CD14-positive monocyte (primary cell): Measurements from ENCODE around the gene PKN3. TPM values are rescaled to one million over a fixed set of nuclear protein-coding genes. Genes with fewer than 3 reads are reported as not detected.

Experiments used
- DNase-seq, 3 donors: peaks; one replicate each; pipeline ENCODE4 v3.0.0-alpha.2; 2011 to 2022
- H2AFZ ChIP-seq: 2 replicates; pipeline ENCODE4 v1.6.0; 2012; ENCODE audit warnings: mild to moderate bottlenecking, low read depth, low read length, inconsistent platforms; ENCODE audit not compliant: insufficient read depth, poor library complexity, severe bottlenecking
- H3K27ac ChIP-seq, 2 donors: 1 replicate in 1 of 2; 2 replicates in 1 of 2; pipeline ENCODE4 v1.5.1; 2012 to 2013; ENCODE audit warnings: low read length in 2 of 2, control low read depth in 1 of 2, inconsistent platforms in 1 of 2, low read depth in 1 of 2, mild to moderate bottlenecking in 1 of 2
- H3K27me3 ChIP-seq, 2 donors: one replicate each; pipeline versions ENCODE4 v1.6.0 to v1.6.1; 2011 to 2013; ENCODE audit warnings: low read length in 2 of 2; ENCODE audit not compliant: control insufficient read depth in 2 of 2, insufficient read depth in 2 of 2
- H3K36me3 ChIP-seq, 2 donors: replicated peaks in 1 of 2; 1 replicate in 1 of 2; 2 replicates in 1 of 2; pipeline versions ENCODE4 v1.5.1 to v1.6.1; 2012 to 2013; ENCODE audit warnings: low read length in 2 of 2, control low read depth in 1 of 2, inconsistent platforms in 1 of 2, mild to moderate bottlenecking in 1 of 2; ENCODE audit not compliant: insufficient read depth in 2 of 2, control insufficient read depth in 1 of 2
- H3K4me1 ChIP-seq, 2 donors: 1 replicate in 1 of 2; 2 replicates in 1 of 2; pipeline versions ENCODE4 v1.5.1 to v1.6.1; 2012 to 2013; ENCODE audit warnings: low read length in 2 of 2, control low read depth in 1 of 2, inconsistent platforms in 1 of 2, mild to moderate bottlenecking in 1 of 2, moderate library complexity in 1 of 2; ENCODE audit not compliant: insufficient read depth in 2 of 2, control insufficient read depth in 1 of 2
- H3K4me2 ChIP-seq: replicated peaks from 2 replicates; pipeline ENCODE3; 2012; ENCODE audit warnings: low read length, moderate library complexity, mild to moderate bottlenecking; ENCODE audit not compliant: poor library complexity, severe bottlenecking; ENCODE audit errors: extremely low read depth
- H3K4me3 ChIP-seq, 3 experiments: fragments of 200-600 bp in 1 of 3; sonication (generic) in 1 of 3; replicated peaks in 1 of 3; 1 replicate in 2 of 3; 2 replicates in 1 of 3; pipeline ENCODE4 v1.5.1; 2011 to 2013; ENCODE audit warnings: low read length in 3 of 3, mild to moderate bottlenecking in 3 of 3, control low read depth in 2 of 3, low read depth in 2 of 3, inconsistent platforms in 1 of 3, moderate library complexity in 1 of 3
- H3K79me2 ChIP-seq: 2 replicates; pipeline ENCODE4 v1.6.0; 2012; ENCODE audit warnings: mild to moderate bottlenecking, control low read depth, inconsistent platforms, low read length, moderate library complexity; ENCODE audit not compliant: insufficient read depth
- H3K9ac ChIP-seq: 2 replicates; pipeline ENCODE4 v1.6.0; 2017; ENCODE audit warnings: low read length, mild to moderate bottlenecking; ENCODE audit not compliant: insufficient read depth, poor library complexity, severe bottlenecking
- H3K9me3 ChIP-seq, 2 donors: replicated peaks in 1 of 2; 1 replicate in 1 of 2; 2 replicates in 1 of 2; pipeline versions ENCODE4 v1.5.1 to v1.6.1; 2012 to 2013; ENCODE audit warnings: low read length in 2 of 2, control low read depth in 1 of 2; ENCODE audit not compliant: control insufficient read depth in 1 of 2, insufficient read depth in 1 of 2
- H4K20me1 ChIP-seq: 2 replicates; pipeline ENCODE4 v1.6.0; 2012; ENCODE audit warnings: mild to moderate bottlenecking, low read length, control low read depth, moderate library complexity; ENCODE audit not compliant: insufficient read depth
- H3K27ac Mint-ChIP-seq, 7 donors: one replicate each; pipeline ENCODE4 v1.8.0; 2020; ENCODE audit warnings: mild to moderate bottlenecking in 7 of 7, mixed read lengths in 7 of 7, moderate library complexity in 6 of 7, inconsistent platforms in 2 of 7
- H3K27me3 Mint-ChIP-seq, 3 donors: one replicate each; pipeline ENCODE4 v1.8.0; 2021 to 2022; ENCODE audit warnings: low read depth in 3 of 3, mild to moderate bottlenecking in 3 of 3, mixed read lengths in 3 of 3, moderate library complexity in 3 of 3, inconsistent platforms in 1 of 3
- H3K36me3 Mint-ChIP-seq, 2 donors: one replicate each; pipeline ENCODE4 v1.8.0; 2020; ENCODE audit warnings: mixed read lengths in 2 of 2, inconsistent platforms in 1 of 2, mild to moderate bottlenecking in 1 of 2
- H3K4me1 Mint-ChIP-seq: one replicate; pipeline ENCODE4 v1.8.0; 2020; ENCODE audit warnings: mild to moderate bottlenecking, mixed read lengths
- H3K4me3 Mint-ChIP-seq, 2 donors: one replicate each; pipeline ENCODE4 v1.8.0; 2020; ENCODE audit warnings: mild to moderate bottlenecking in 2 of 2, mixed read lengths in 2 of 2, moderate library complexity in 1 of 2
- H3K9me3 Mint-ChIP-seq, 7 donors: one replicate each; pipeline ENCODE4 v1.8.0; 2020 to 2022; ENCODE audit warnings: mixed read lengths in 7 of 7, mild to moderate bottlenecking in 6 of 7, moderate library complexity in 6 of 7, inconsistent platforms in 2 of 7
- WGBS: methylation state at CpG from one replicate; pipeline ENCODE4 v1.1.5; 2013; ENCODE audit warnings: missing lambda C conversion rate; ENCODE audit not compliant: insufficient coverage; 5-methylcytosine and 5-hydroxymethylcytosine counted together
- intact Hi-C, 2 donors: fragments of 100-400 bp; cut with micrococcal nuclease; formaldehyde crosslinking; loops; one replicate each; pipeline versions ENCODE4 v1.15.0 to v1.15.1; 2023
- polyA plus RNA-seq, 3 donors: library from polyadenylated mRNA; depleted of rRNA in 1 of 3; unstranded in 2 of 3; stranded (reverse) in 1 of 3; fragments of 300-500 nt in 2 of 3; fragments of >200 nt in 1 of 3; fragmentation: Illumina TruSeq in 2 of 3; gene quantifications; 1 replicate in 2 of 3; 2 replicates in 1 of 3; pipeline ENCODE4 v1.2.3, GENCODE V29; 2012 to 2021
- TF ChIP-seq, protein P1 (sequence below): fragments of 200-600 bp; IDR thresholded peaks from one replicate; pipeline ENCODE4 v1.8.0; 2022; ENCODE audit warnings: antibody characterized with exemption, mild to moderate bottlenecking

PKN3 gene
- polyA plus RNA-seq, 3 donors, result 0.11 to 0.49 (median 0.27) TPM

DNA sequence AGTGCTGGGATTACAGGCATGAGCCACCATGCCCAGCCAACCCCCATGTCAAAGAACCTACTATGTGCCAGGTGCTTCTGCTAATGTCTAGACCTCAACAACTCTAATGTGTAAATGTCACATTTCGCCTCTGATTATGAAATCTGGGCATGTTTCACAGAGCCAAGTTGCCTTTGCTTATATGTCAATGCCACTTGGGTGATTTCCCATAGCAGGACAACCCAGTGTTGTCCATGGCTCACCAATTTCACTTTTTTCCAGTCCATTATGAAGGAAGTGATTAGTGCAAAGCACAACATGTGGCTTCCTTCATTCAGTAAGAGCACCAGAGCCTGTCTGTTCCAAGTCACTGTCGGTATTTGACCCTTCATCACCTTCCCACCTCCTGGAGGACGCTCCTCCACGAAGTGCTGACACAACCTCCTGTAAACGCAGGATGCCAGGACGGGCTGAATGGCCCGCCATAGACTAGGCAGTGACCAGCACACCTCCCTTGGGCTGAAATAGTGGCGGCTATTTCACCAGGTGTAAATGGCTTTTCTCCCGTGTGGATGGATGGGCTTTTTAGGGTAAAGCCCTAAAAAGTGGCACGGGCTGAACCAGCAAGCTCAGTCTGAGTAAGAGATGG lies 962 bp upstream of the PKN3 start:
- Mint-ChIP-seq H3K27me3 (peaks cover 8 to 13% (median 10%) of the 10 kb centered on the region in 3 donors), H3K4me1 (peaks cover 13% of the 10 kb centered on the region), H3K9me3 (no peaks in the 10 kb centered on the region), H3K36me3 (peaks cover 2 to 8% of the 10 kb centered on the region in 2 donors), H3K4me3 (peak overlapping the region; percentile 9 to 21), H3K27ac (peak overlapping the region in 2 of 7 donors; percentile 41 to 50)
- peaks cover 0 to 10% of the 10 kb centered on the region in 2 donors for H3K27me3 ChIP-seq
- H3K9me3 ChIP-seq, result no peaks in the 10 kb centered on the region
- intact Hi-C loops, result no loop called here
- no peak overlapping the region for H3K4me3 ChIP-seq
- 93% methylated on average over 7 of the region's 10 CpGs for WGBS
- no peak overlapping the region for H3K9ac ChIP-seq
- H3K27ac ChIP-seq, result no peak overlapping the region
- peaks cover 6% of the 10 kb centered on the region for H4K20me1 ChIP-seq
- H3K4me1 ChIP-seq, result peaks cover 12 to 15% of the 10 kb centered on the region in 2 donors
- no peak overlapping the region for H2AFZ ChIP-seq
- peaks cover 5 to 10% of the 10 kb centered on the region in 2 donors for H3K36me3 ChIP-seq
- no peaks in the 10 kb centered on the region for H3K79me2 ChIP-seq
- DNase-seq, result peak in 1 of 3 donors; percentile 62
- H3K4me2 ChIP-seq, result no peak overlapping the region
- TF ChIP-seq, protein P1, sequence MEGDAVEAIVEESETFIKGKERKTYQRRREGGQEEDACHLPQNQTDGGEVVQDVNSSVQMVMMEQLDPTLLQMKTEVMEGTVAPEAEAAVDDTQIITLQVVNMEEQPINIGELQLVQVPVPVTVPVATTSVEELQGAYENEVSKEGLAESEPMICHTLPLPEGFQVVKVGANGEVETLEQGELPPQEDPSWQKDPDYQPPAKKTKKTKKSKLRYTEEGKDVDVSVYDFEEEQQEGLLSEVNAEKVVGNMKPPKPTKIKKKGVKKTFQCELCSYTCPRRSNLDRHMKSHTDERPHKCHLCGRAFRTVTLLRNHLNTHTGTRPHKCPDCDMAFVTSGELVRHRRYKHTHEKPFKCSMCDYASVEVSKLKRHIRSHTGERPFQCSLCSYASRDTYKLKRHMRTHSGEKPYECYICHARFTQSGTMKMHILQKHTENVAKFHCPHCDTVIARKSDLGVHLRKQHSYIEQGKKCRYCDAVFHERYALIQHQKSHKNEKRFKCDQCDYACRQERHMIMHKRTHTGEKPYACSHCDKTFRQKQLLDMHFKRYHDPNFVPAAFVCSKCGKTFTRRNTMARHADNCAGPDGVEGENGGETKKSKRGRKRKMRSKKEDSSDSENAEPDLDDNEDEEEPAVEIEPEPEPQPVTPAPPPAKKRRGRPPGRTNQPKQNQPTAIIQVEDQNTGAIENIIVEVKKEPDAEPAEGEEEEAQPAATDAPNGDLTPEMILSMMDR, result no peak

DNA sequence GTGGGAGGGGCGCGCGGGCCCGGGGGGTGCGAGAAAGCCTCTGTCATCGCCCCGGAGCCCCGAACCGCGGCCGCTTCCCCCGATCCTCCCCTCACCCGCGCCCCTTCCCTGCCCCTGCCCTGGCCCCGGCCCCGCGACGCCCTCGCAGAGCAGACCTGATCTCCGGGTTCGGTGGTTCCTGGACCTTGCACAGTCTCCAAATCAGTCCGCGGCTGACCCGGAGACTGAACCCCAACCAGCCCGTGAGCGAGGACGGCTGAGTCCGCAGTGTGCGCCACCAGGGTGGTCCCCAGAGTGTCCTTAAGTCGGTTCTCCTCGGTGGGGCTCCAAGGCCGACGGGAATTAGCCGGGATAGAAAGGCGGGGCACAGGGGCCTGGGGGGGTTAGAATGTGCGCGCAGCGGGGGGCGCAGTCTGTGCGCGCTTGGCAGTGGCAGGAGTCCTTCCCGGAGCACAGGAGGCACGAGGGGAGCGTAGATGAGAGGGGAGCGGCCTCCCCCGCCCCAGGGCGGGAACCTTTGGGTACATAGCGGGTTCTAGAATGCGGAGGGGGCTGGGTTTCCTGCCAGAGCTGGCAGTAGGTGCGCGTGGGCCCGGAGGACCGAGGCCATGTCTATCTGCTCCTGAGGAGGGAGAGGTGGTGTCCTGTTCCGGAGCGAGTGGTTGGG lies 779 bp downstream of the PKN3 start:
- WGBS, result 2% methylated on average over 45 of the region's 55 CpGs
- Mint-ChIP-seq H3K4me1 (peaks cover 13% of the 10 kb centered on the region), H3K4me3 (peak overlapping the region; percentile 80 to 91), H3K27me3 (peaks cover 8 to 13% (median 12%) of the 10 kb centered on the region in 3 donors), H3K36me3 (no peaks in the 10 kb centered on the region), H3K27ac (peak overlapping the region in 1 of 7 donors; percentile 30), H3K9me3 (no peaks in the 10 kb centered on the region)
- Histone ChIP-seq H3K27ac (no peak overlapping the region), H3K9me3 (no peaks in the 10 kb centered on the region), H4K20me1 (no peaks in the 10 kb centered on the region), H3K4me2 (peak overlapping the region; percentile 99), H3K79me2 (no peaks in the 10 kb centered on the region), H3K4me3 (peak overlapping the region; percentile 36 to 81 (median 55)), H3K27me3 (peaks cover 0 to 10% of the 10 kb centered on the region in 2 donors), H3K36me3 (no peaks in the 10 kb centered on the region), H3K9ac (peak overlapping the region; percentile 72), H3K4me1 (peaks cover 12 to 15% of the 10 kb centered on the region in 2 donors), H2AFZ (peak overlapping the region; percentile 97)
- TF ChIP-seq, protein P1, result no peak
- intact Hi-C loops, result no loop called here
- DNase-seq, result no peak
